HepG2 (cell line): Measurements from ENCODE around the gene NUP153. TPM values are rescaled to one million over a fixed set of nuclear protein-coding genes. Genes with fewer than 3 reads are reported as not detected.

ENCODE experiments used
- ATAC-seq: fragments of 200-7000 bp; cut with Tn5 transposase; 3 replicates; pipeline ENCODE4 v1.9.1; 2020; ENCODE audit warnings: mild to moderate bottlenecking, moderate library complexity
- BruUV-seq: library from RNA; stranded (reverse); fragments of 400-500 nt; replicated peaks from 2 replicates; lab custom pipeline; 2021; lab: Mats Ljungman, UMichigan
- CTCF ChIA-PET: fragments of 300-600 bp; formaldehyde crosslinking; extraction: SDS; loops from one replicate; lab custom pipeline; 2021; ENCODE audit warnings: low total read pairs, inconsistent platforms, low intra/inter-chr PET ratio; lab: Yijun Ruan, JAX
- POLR2A ChIA-PET: fragments of 350-600 bp; sonication (Branson Sonifier 250); formaldehyde crosslinking; loops from one replicate; lab custom pipeline; 2020; ENCODE audit warnings: antibody characterized with exemption, inconsistent platforms; lab: Yijun Ruan, JAX
- DNase-seq: peaks from one replicate; pipeline ENCODE4 v3.0.0-alpha.2; 2015; ENCODE audit warnings: low spot score
- FAIRE-seq: peaks from 3 replicates; lab custom pipeline; 2011; peaks lifted over from hg19 to GRCh38; lab: Jason Lieb, UNC
- H2AFZ ChIP-seq: one replicate; pipeline ENCODE4 v1.6.1; 2011; ENCODE audit warnings: low read length, inconsistent platforms
- H3K27ac ChIP-seq: fragments of 300-600 bp; 3 replicates; pipeline ENCODE4 v1.8.0; 2011; ENCODE audit warnings: mixed run types, mild to moderate bottlenecking, mixed read lengths, low read length, inconsistent platforms; ENCODE audit not compliant: insufficient read depth; ENCODE audit errors: extremely low read length
- H3K27me3 ChIP-seq, 2 experiments: fragments of 200-600 bp in 1 of 2; 2 replicates in 1 of 2; 3 replicates in 1 of 2; pipeline versions ENCODE4 v1.6.0 to v1.8.0; 2011; ENCODE audit warnings: low read length in 2 of 2, mild to moderate bottlenecking in 2 of 2, moderate library complexity in 2 of 2, inconsistent platforms in 1 of 2; ENCODE audit not compliant: insufficient read depth in 2 of 2, control insufficient read depth in 1 of 2
- H3K36me3 ChIP-seq, 2 experiments: fragments of 200-600 bp in 1 of 2; replicated peaks in 1 of 2; 2 replicates in 1 of 2; 3 replicates in 1 of 2; pipeline versions ENCODE4 v1.5.1 to v1.8.0; 2011; ENCODE audit warnings: low read length in 2 of 2, inconsistent platforms in 1 of 2; ENCODE audit not compliant: insufficient read depth in 2 of 2, control insufficient read depth in 1 of 2
- H3K4me1 ChIP-seq: 2 replicates; pipeline ENCODE4 v1.5.1; 2012; ENCODE audit warnings: low read length, inconsistent platforms; ENCODE audit not compliant: insufficient read depth
- H3K4me2 ChIP-seq: 2 replicates; pipeline ENCODE4 v1.6.0; 2011; ENCODE audit warnings: low read depth, low read length, inconsistent platforms
- H3K4me3 ChIP-seq, 3 experiments: fragments of 200-600 bp in 1 of 3; sonication (generic), shearing (Covaris generic) in 1 of 3; replicated peaks in 1 of 3; 2 replicates each; pipeline ENCODE4 v1.5.1; 2011 to 2016; ENCODE audit warnings: low read length in 3 of 3, inconsistent platforms in 2 of 3, low read depth in 2 of 3, mild to moderate bottlenecking in 2 of 3, control low read depth in 1 of 3, mixed read lengths in 1 of 3; ENCODE audit not compliant: insufficient read depth in 1 of 3
- H3K79me2 ChIP-seq: one replicate; pipeline ENCODE4 v1.6.1; 2011; ENCODE audit warnings: low read length, inconsistent platforms; ENCODE audit not compliant: insufficient read depth
- H3K9ac ChIP-seq: 2 replicates; pipeline ENCODE4 v1.6.0; 2011; ENCODE audit warnings: mild to moderate bottlenecking, low read depth, low read length, inconsistent platforms; ENCODE audit not compliant: insufficient read depth
- H3K9me3 ChIP-seq: 2 replicates; pipeline ENCODE4 v1.5.1; 2012; ENCODE audit warnings: mild to moderate bottlenecking, low read length
- H4K20me1 ChIP-seq: 2 replicates; pipeline ENCODE4 v1.6.0; 2011; ENCODE audit warnings: inconsistent platforms, mild to moderate bottlenecking, low read length, moderate library complexity; ENCODE audit not compliant: insufficient read depth
- ARID3A ChIP-seq: IDR thresholded peaks from 2 replicates; pipeline ENCODE4 v1.6.1; 2012; ENCODE audit warnings: low read depth, low read length, improper control_type of control experiment
- ATF1 ChIP-seq: IDR thresholded peaks from 2 replicates; pipeline ENCODE4 v1.6.1; 2016; ENCODE audit warnings: mild to moderate bottlenecking, control low read depth
- GATAD2A ChIP-seq: IDR thresholded peaks from 2 replicates; pipeline ENCODE4 v1.6.1; 2016
- HOXA3 ChIP-seq: sonication (generic); formaldehyde crosslinking; IDR thresholded peaks from 2 replicates; pipeline ENCODE4 v1.5.0; 2020; ENCODE audit warnings: missing genetic modification reagents
- IRF1 ChIP-seq: sonication (generic); formaldehyde crosslinking; IDR thresholded peaks from 2 replicates; pipeline ENCODE4 v1.4.0; 2020; ENCODE audit warnings: low read depth, mild to moderate bottlenecking, missing genetic modification reagents
- KAT7 ChIP-seq: IDR thresholded peaks from 2 replicates; pipeline ENCODE4 v1.6.1; 2018; ENCODE audit warnings: borderline replicate concordance, missing compliant biosample characterization
- KDM1A ChIP-seq: IDR thresholded peaks from 2 replicates; pipeline ENCODE4 v1.6.1; 2016; ENCODE audit warnings: missing compliant biosample characterization
- NBN ChIP-seq: fragments of 450-650 bp; conservative IDR thresholded peaks from 2 replicates; pipeline ENCODE4 v1.6.1; 2017
- NFATC3 ChIP-seq: sonication (generic); formaldehyde crosslinking; IDR thresholded peaks from 2 replicates; pipeline ENCODE4 v1.5.1; 2020; ENCODE audit warnings: mild to moderate bottlenecking, missing genetic modification reagents
- ZBTB10 ChIP-seq: sonication (generic); formaldehyde crosslinking; IDR thresholded peaks from 2 replicates; pipeline ENCODE4 v1.4.0; 2020; ENCODE audit warnings: missing genetic modification reagents, borderline replicate concordance
- ZNF12 ChIP-seq: sonication (generic); formaldehyde crosslinking; IDR thresholded peaks from 2 replicates; pipeline ENCODE4 v1.5.0; 2020; ENCODE audit warnings: missing genetic modification reagents
- ZNF232 ChIP-seq: sonication (generic); formaldehyde crosslinking; IDR thresholded peaks from 2 replicates; pipeline ENCODE4 v1.4.0; 2020; ENCODE audit warnings: missing genetic modification reagents, borderline replicate concordance
- ZNF44 ChIP-seq: sonication (generic); formaldehyde crosslinking; IDR thresholded peaks from 2 replicates; pipeline ENCODE4 v1.5.1; 2020; ENCODE audit warnings: mild to moderate bottlenecking, missing genetic modification reagents
- ZNF564 ChIP-seq: sonication (generic); formaldehyde crosslinking; IDR thresholded peaks from 2 replicates; pipeline ENCODE4 v1.8.1; 2023; ENCODE audit warnings: mild to moderate bottlenecking, missing genetic modification reagents
- ZNF605 ChIP-seq: sonication (generic); formaldehyde crosslinking; IDR thresholded peaks from 2 replicates; pipeline ENCODE4 v1.8.0; 2022; ENCODE audit warnings: mild to moderate bottlenecking, missing genetic modification reagents
- ZNF672 ChIP-seq: sonication (generic); formaldehyde crosslinking; IDR thresholded peaks from 2 replicates; pipeline ENCODE4 v1.8.1; 2022; ENCODE audit warnings: missing genetic modification reagents
- WGBS: methylation state at CpG from one replicate; pipeline ENCODE4 v1.1.6; 2017; ENCODE audit warnings: low lambda C conversion rate; 5-methylcytosine and 5-hydroxymethylcytosine counted together
- in situ Hi-C: cut with HindIII; loops from 2 replicates; pipeline ENCODE4 v1.10.0; 2017; ENCODE audit warnings: low pct_unique_long_range_greater_than_20kb; ENCODE audit not compliant: extremely low pct_ligation_motif_present
- intact Hi-C: fragments of 100-400 bp; cut with micrococcal nuclease; formaldehyde crosslinking; loops from one replicate; pipeline ENCODE4 v1.10.0; 2022; ENCODE audit not compliant: unreplicated experiment
- polyA plus RNA-seq, 8 experiments: library from polyadenylated mRNA; depleted of rRNA in 3 of 8; stranded (reverse) in 7 of 8; unstranded in 1 of 8; fragments of >200 nt; fragmentation: Illumina TruSeq in 4 of 8; extraction: Trizol in 4 of 8; gene quantifications; 2 replicates each; pipeline versions ENCODE4 v1.2.1 to v1.2.3, GENCODE V29; 2011 to 2016; ENCODE audit warnings: low read depth in 4 of 8, missing spikeins in 1 of 8, mixed read lengths in 1 of 8; ENCODE audit not compliant: insufficient read depth in 1 of 8
- total RNA-seq, 5 experiments: library from RNA; depleted of rRNA; stranded (reverse); fragments of >200 nt; fragmentation: Illumina TruSeq; extraction: Trizol; gene quantifications; 2 replicates each; pipeline ENCODE4 v1.2.3, GENCODE V29; 2016; ENCODE audit warnings: low read depth in 1 of 5

NUP153 gene
- total and polyA plus RNA-seq, 2 of the 13 experiments (the other 11 are each of a cell fraction or from before 2014, with no cell fraction given), result 29.8 to 55.2 TPM

DNA sequence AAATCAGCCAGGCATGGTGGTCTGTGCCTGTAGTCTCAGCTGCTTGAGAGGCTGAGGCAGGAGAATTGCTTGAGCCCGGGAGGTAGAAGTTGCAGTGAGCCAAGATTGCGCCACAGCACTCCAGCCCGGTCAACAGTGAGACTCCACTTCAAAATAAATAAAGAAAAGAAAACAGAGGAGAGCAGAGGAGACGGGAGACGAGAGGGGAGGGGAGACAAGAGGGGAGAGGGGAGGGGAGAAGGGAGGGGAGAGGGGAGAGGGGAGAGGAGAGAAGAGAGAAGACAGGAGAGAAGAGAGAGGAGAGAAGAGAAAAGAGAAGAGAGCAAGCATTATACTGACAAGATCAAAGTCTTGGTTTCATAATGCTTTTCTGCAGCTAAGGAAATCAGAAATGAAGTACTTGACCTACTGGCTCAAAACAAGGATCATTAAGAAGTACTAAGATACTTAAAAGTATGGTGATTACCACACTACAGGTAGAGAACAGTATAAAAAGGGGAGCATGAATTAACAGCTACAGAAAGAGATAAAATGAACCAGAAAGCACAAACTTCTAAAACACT is 76.1 kb downstream of the NUP153 start:
- CTCF ChIA-PET, result no interaction called here
- peak; percentile 26 for FAIRE-seq
- Histone ChIP-seq H2AFZ (no peak overlapping the region), H3K27me3 (no peaks in the 10 kb centered on the region), H3K4me1 (peaks cover 19% of the 10 kb centered on the region), H3K27ac (no peak overlapping the region), H3K9ac (no peak overlapping the region), H4K20me1 (no peaks in the 10 kb centered on the region), H3K36me3 (peaks cover 19 to 77% of the 10 kb centered on the region in 2 experiments), H3K4me3 (no peak overlapping the region), H3K9me3 (no peaks in the 10 kb centered on the region), H3K79me2 (no peaks in the 10 kb centered on the region), H3K4me2 (no peak overlapping the region)
- DNase-seq, result peak; percentile 21
- in situ Hi-C loops, result no loop called here
- 26% methylated on average over 5 of the region's 5 CpGs for WGBS
- ATAC-seq, result peak; percentile 60
- intact Hi-C loops, result no loop called here
- POLR2A ChIA-PET, result interaction anchor here (1.4 kb wide), 1 partner anchor 30 kb away, joined by 5 read pairs; the partner anchor contains the start of gene FAM8A1
- no TSS peak for BruUV-seq
- TF ChIP-seq ZNF44 (no peak), KAT7 (CRISPR knock-in tag) (no peak), GATAD2A (CRISPR knock-in tag) (peak; percentile 59; the same call in 1 of the 2 replicates), ARID3A (no peak), ATF1 (CRISPR knock-in tag) (no peak), IRF1 (no peak), NBN (no peak), HOXA3 (CRISPR knock-in tag) (no peak), ZNF564 (CRISPR knock-in tag) (no peak), NFATC3 (CRISPR knock-in tag) (no peak), ZNF232 (CRISPR knock-in tag) (no peak), ZNF605 (no peak), ZBTB10 (CRISPR knock-in tag) (no peak), ZNF12 (CRISPR knock-in tag) (no peak), KDM1A (CRISPR knock-in tag) (no peak), ZNF672 (no peak)
